Kidney epithelial cell (primary cell): ENCODE results near the gene TGFBR3. TPM values are rescaled to one million over a fixed set of nuclear protein-coding genes. Genes with fewer than 3 reads are reported as not detected.

Experiments
- DNase-seq: peaks from one replicate; pipeline ENCODE4 v3.0.0-alpha.2; 2010; ENCODE audit warnings: low read depth
- H3K27me3 ChIP-seq: 2 replicates; pipeline ENCODE4 v1.6.0; 2011; ENCODE audit warnings: low read length; ENCODE audit not compliant: control insufficient read depth, insufficient read depth
- H3K36me3 ChIP-seq: 2 replicates; pipeline ENCODE4 v1.5.1; 2011; ENCODE audit warnings: low read length; ENCODE audit not compliant: control insufficient read depth, insufficient read depth
- H3K4me3 ChIP-seq: 2 replicates; pipeline ENCODE4 v1.5.1; 2011; ENCODE audit warnings: low read depth, mild to moderate bottlenecking, control low read depth, low read length
- CTCF ChIP-seq: IDR thresholded peaks from 2 replicates; pipeline ENCODE4 v1.5.1; 2011; ENCODE audit warnings: mild to moderate bottlenecking, moderate library complexity, low read length, control low read depth, inconsistent platforms; ENCODE audit not compliant: insufficient read depth, poor library complexity, severe bottlenecking
- total RNA-seq: library from RNA; depleted of rRNA; stranded (reverse); fragments of >200 nt; gene quantifications from 2 replicates; pipeline ENCODE4 v1.2.3, GENCODE V29; 2015

Gene TGFBR3
- total RNA-seq, 1 donor from 2014 or later, result 5.5 TPM

GRCh38 chr1:91684481-91685196 lies 201.3 kb downstream of the TGFBR3 start:
- no peak overlapping the region for H3K4me3 ChIP-seq
- TF ChIP-seq CTCF, result no peak
- DNase-seq, result no peak

GRCh38 chr1:91683598-91683951 lies 202.4 kb downstream of the TGFBR3 start:
- Histone ChIP-seq H3K4me3 (no peak overlapping the region), H3K36me3 (no peaks in the 10 kb centered on the region), H3K27me3 (no peaks in the 10 kb centered on the region)
- DNase-seq, result no peak
- TF ChIP-seq CTCF, result no peak

More at GRCh38 chr1:91684481-91685196, 201.3 kb downstream of the TGFBR3 start:
- Histone ChIP-seq H3K27me3 (no peaks in the 10 kb centered on the region), H3K36me3 (no peaks in the 10 kb centered on the region)

GRCh38 chr1:91682882-91683597 lies 202.9 kb downstream of the TGFBR3 start:
- no peak for TF ChIP-seq CTCF
- DNase-seq, result no peak
- Histone ChIP-seq H3K4me3 (no peak overlapping the region), H3K27me3 (no peaks in the 10 kb centered on the region), H3K36me3 (no peaks in the 10 kb centered on the region)

GRCh38 chr1:91680556-91681155 lies 205.3 kb downstream of the TGFBR3 start:
- TF ChIP-seq CTCF, result no peak

GRCh38 chr1:91679446-91679845 lies 206.5 kb downstream of the TGFBR3 start:
- no peak overlapping the region for H3K4me3 ChIP-seq
- no peaks in the 10 kb centered on the region for H3K27me3 ChIP-seq
- no peak for DNase-seq
- no peaks in the 10 kb centered on the region for H3K36me3 ChIP-seq
- TF ChIP-seq CTCF, result no peak

More at GRCh38 chr1:91680556-91681155, 205.3 kb downstream of the TGFBR3 start:
- DNase-seq, result no peak
- Histone ChIP-seq H3K36me3 (no peaks in the 10 kb centered on the region), H3K27me3 (no peaks in the 10 kb centered on the region), H3K4me3 (no peak overlapping the region)
